HepG2 (cell line): ENCODE results near the gene MAPRE3. TPM values are rescaled to one million over a fixed set of nuclear protein-coding genes. Genes with fewer than 3 reads are reported as not detected.

Source experiments
- ARNT2 ChIP-seq: sonication (generic); formaldehyde crosslinking; IDR thresholded peaks from 2 replicates; pipeline ENCODE4 v1.8.0; 2022; ENCODE audit warnings: mild to moderate bottlenecking, low read depth, missing genetic modification reagents, moderate library complexity
- DPF2 ChIP-seq: sonication (generic); formaldehyde crosslinking; IDR thresholded peaks from 2 replicates; pipeline ENCODE4 v1.4.0; 2020; ENCODE audit warnings: mild to moderate bottlenecking, low read depth, missing genetic modification reagents, borderline replicate concordance
- EED ChIP-seq: sonication (generic); formaldehyde crosslinking; IDR thresholded peaks from 2 replicates; pipeline ENCODE4 v1.5.0; 2020; ENCODE audit warnings: mild to moderate bottlenecking, missing genetic modification reagents
- EP300 ChIP-seq, 3 experiments: sonication (generic) in 1 of 3; formaldehyde crosslinking in 1 of 3; IDR thresholded peaks; 2 replicates each; pipeline versions ENCODE4 v1.5.1 to v1.6.1; 2011 to 2020; ENCODE audit warnings: low read depth in 2 of 3, low read length in 2 of 3, borderline replicate concordance in 1 of 3, improper control_type of control experiment in 1 of 3, mild to moderate bottlenecking in 1 of 3, missing genetic modification reagents in 1 of 3, moderate library complexity in 1 of 3
- FLYWCH1 ChIP-seq: sonication (generic); formaldehyde crosslinking; IDR thresholded peaks from 2 replicates; pipeline ENCODE4 v1.8.1; 2023; ENCODE audit warnings: mild to moderate bottlenecking, missing genetic modification reagents
- GTF2F1 ChIP-seq: fragments of 150-350 bp; IDR thresholded peaks from 2 replicates; pipeline ENCODE4 v1.6.1; 2014; ENCODE audit warnings: low read length
- HOXA3 ChIP-seq: sonication (generic); formaldehyde crosslinking; IDR thresholded peaks from 2 replicates; pipeline ENCODE4 v1.5.0; 2020; ENCODE audit warnings: missing genetic modification reagents
- KMT2B ChIP-seq: IDR thresholded peaks from 2 replicates; pipeline ENCODE4 v1.6.1; 2016; ENCODE audit warnings: missing genetic modification reagents, missing compliant biosample characterization
- ZBTB7A ChIP-seq: sonication (generic); formaldehyde crosslinking; IDR thresholded peaks from 2 replicates; pipeline ENCODE4 v1.8.0; 2022; ENCODE audit warnings: mild to moderate bottlenecking, missing genetic modification reagents
- ZNF224 ChIP-seq: sonication (generic); formaldehyde crosslinking; IDR thresholded peaks from 2 replicates; pipeline ENCODE4 v1.5.0; 2020; ENCODE audit warnings: mild to moderate bottlenecking, missing genetic modification reagents
- ZNF530 ChIP-seq: sonication (generic); formaldehyde crosslinking; IDR thresholded peaks from 2 replicates; pipeline ENCODE4 v1.5.0; 2020; ENCODE audit warnings: low read depth, mild to moderate bottlenecking, missing genetic modification reagents
- polyA plus RNA-seq, 8 experiments: library from polyadenylated mRNA; depleted of rRNA in 3 of 8; stranded (reverse) in 7 of 8; unstranded in 1 of 8; fragments of >200 nt; fragmentation: Illumina TruSeq in 4 of 8; extraction: Trizol in 4 of 8; gene quantifications; 2 replicates each; pipeline versions ENCODE4 v1.2.1 to v1.2.3, GENCODE V29; 2011 to 2016; ENCODE audit warnings: low read depth in 4 of 8, missing spikeins in 1 of 8, mixed read lengths in 1 of 8; ENCODE audit not compliant: insufficient read depth in 1 of 8
- total RNA-seq, 5 experiments: library from RNA; depleted of rRNA; stranded (reverse); fragments of >200 nt; fragmentation: Illumina TruSeq; extraction: Trizol; gene quantifications; 2 replicates each; pipeline ENCODE4 v1.2.3, GENCODE V29; 2016; ENCODE audit warnings: low read depth in 1 of 5
- TF ChIP-seq, protein P1 (sequence below): sonication (generic); formaldehyde crosslinking; IDR thresholded peaks from 2 replicates; pipeline ENCODE4 v1.4.0; 2020; ENCODE audit warnings: mild to moderate bottlenecking, missing genetic modification reagents
- TF ChIP-seq, protein P2 (sequence below): sonication (generic); formaldehyde crosslinking; IDR thresholded peaks from 2 replicates; pipeline ENCODE4 v1.4.0; 2020; ENCODE audit warnings: missing genetic modification reagents, borderline replicate concordance
- TF ChIP-seq, protein P3 (sequence below): sonication (generic); formaldehyde crosslinking; IDR thresholded peaks from 2 replicates; pipeline ENCODE4 v1.8.1; 2023; ENCODE audit warnings: mild to moderate bottlenecking, missing genetic modification reagents
- TF ChIP-seq, protein P4 (sequence below): IDR thresholded peaks from 2 replicates; pipeline ENCODE4 v1.6.1; 2016; ENCODE audit warnings: missing genetic modification reagents, missing compliant biosample characterization
- TF ChIP-seq, protein P5 (sequence below): sonication (generic); formaldehyde crosslinking; IDR thresholded peaks from 2 replicates; pipeline ENCODE4 v1.4.0; 2020; ENCODE audit warnings: missing genetic modification reagents
- TF ChIP-seq, protein P6 (sequence below): sonication (generic); formaldehyde crosslinking; IDR thresholded peaks from 2 replicates; pipeline ENCODE4 v1.4.0; 2020; ENCODE audit warnings: mild to moderate bottlenecking, missing genetic modification reagents
- TF ChIP-seq, protein P7 (sequence below): sonication (generic); formaldehyde crosslinking; IDR thresholded peaks from 2 replicates; pipeline ENCODE4 v1.5.0; 2020; ENCODE audit warnings: missing genetic modification reagents, mild to moderate bottlenecking, borderline replicate concordance

The MAPRE3 gene
- total and polyA plus RNA-seq, 2 of the 13 experiments (the other 11 are each of a cell fraction or from before 2014, with no cell fraction given) = 0.31 to 0.91 TPM

DNA sequence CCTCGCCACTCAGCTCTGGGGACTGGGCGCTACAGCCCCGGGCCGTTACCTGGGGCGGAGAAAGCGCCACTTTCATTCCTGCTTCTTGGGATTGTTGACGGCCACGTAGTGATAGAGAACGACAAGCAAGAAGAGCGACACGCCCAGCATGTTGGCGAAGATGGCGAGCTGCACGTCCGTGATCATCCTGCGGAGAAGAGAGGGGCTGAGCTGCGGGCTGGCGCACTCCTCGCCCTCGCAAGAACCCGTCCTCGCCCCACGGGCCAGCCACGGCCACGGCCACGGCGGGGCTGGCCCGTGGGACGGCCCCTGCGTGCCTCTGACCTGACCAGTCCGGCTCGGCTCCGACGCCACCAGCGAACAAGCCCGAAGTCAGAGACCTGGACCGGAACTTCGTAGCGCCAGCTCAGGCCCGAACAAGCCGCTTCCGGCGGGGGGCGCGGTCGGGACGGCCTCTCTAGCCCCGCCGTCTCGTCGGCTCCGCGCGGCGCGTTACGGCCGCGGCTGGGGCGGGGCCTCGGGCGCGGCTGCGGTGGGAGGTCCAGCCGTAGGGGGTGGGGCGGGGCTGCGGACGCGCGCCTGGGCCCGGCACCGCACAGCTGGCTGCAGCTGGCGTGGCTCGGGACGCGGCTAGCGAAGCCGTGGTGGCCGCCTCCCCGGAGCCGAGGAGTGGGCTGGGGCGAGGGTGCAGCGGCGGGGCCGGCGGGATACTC is 101.0 kb downstream of the MAPRE3 start, which contains the start of gene OST4 (continued):
- TF ChIP-seq, protein P1, sequence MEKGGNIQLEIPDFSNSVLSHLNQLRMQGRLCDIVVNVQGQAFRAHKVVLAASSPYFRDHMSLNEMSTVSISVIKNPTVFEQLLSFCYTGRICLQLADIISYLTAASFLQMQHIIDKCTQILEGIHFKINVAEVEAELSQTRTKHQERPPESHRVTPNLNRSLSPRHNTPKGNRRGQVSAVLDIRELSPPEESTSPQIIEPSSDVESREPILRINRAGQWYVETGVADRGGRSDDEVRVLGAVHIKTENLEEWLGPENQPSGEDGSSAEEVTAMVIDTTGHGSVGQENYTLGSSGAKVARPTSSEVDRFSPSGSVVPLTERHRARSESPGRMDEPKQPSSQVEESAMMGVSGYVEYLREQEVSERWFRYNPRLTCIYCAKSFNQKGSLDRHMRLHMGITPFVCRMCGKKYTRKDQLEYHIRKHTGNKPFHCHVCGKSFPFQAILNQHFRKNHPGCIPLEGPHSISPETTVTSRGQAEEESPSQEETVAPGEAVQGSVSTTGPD (CRISPR knock-in tag) = no peak
- TF ChIP-seq HOXA3 (CRISPR knock-in tag) = peak; percentile 99
- TF ChIP-seq, protein P2, sequence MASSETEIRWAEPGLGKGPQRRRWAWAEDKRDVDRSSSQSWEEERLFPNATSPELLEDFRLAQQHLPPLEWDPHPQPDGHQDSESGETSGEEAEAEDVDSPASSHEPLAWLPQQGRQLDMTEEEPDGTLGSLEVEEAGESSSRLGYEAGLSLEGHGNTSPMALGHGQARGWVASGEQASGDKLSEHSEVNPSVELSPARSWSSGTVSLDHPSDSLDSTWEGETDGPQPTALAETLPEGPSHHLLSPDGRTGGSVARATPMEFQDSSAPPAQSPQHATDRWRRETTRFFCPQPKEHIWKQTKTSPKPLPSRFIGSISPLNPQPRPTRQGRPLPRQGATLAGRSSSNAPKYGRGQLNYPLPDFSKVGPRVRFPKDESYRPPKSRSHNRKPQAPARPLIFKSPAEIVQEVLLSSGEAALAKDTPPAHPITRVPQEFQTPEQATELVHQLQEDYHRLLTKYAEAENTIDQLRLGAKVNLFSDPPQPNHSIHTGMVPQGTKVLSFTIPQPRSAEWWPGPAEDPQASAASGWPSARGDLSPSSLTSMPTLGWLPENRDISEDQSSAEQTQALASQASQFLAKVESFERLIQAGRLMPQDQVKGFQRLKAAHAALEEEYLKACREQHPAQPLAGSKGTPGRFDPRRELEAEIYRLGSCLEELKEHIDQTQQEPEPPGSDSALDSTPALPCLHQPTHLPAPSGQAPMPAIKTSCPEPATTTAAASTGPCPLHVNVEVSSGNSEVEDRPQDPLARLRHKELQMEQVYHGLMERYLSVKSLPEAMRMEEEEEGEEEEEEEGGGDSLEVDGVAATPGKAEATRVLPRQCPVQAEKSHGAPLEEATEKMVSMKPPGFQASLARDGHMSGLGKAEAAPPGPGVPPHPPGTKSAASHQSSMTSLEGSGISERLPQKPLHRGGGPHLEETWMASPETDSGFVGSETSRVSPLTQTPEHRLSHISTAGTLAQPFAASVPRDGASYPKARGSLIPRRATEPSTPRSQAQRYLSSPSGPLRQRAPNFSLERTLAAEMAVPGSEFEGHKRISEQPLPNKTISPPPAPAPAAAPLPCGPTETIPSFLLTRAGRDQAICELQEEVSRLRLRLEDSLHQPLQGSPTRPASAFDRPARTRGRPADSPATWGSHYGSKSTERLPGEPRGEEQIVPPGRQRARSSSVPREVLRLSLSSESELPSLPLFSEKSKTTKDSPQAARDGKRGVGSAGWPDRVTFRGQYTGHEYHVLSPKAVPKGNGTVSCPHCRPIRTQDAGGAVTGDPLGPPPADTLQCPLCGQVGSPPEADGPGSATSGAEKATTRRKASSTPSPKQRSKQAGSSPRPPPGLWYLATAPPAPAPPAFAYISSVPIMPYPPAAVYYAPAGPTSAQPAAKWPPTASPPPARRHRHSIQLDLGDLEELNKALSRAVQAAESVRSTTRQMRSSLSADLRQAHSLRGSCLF (CRISPR knock-in tag) = no peak
- no peak for TF ChIP-seq FLYWCH1 (CRISPR knock-in tag)
- TF ChIP-seq GTF2F1 = no peak
- TF ChIP-seq, protein P3, sequence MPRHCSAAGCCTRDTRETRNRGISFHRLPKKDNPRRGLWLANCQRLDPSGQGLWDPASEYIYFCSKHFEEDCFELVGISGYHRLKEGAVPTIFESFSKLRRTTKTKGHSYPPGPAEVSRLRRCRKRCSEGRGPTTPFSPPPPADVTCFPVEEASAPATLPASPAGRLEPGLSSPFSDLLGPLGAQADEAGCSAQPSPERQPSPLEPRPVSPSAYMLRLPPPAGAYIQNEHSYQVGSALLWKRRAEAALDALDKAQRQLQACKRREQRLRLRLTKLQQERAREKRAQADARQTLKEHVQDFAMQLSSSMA = no peak
- TF ChIP-seq, protein P4, sequence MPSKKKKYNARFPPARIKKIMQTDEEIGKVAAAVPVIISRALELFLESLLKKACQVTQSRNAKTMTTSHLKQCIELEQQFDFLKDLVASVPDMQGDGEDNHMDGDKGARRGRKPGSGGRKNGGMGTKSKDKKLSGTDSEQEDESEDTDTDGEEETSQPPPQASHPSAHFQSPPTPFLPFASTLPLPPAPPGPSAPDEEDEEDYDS (CRISPR knock-in tag) = peak; percentile 81
- peak in 1 of 2 experiments; percentile 45; a peak in 1 of 4 replicates for TF ChIP-seq EP300 (IDR thresholded peaks at IDR 0.05; ENCODE audit: low read depth in 2 of 2, low read length in 2 of 2)
- no peak for TF ChIP-seq EP300 (CRISPR knock-in tag; IDR thresholded peaks at IDR 0.05; ENCODE audit: borderline replicate concordance)
- no peak for TF ChIP-seq ZNF530 (CRISPR knock-in tag)
- TF ChIP-seq EED (CRISPR knock-in tag) = no peak
- peak; percentile 89 for TF ChIP-seq KMT2B (CRISPR knock-in tag)
- TF ChIP-seq, protein P5, sequence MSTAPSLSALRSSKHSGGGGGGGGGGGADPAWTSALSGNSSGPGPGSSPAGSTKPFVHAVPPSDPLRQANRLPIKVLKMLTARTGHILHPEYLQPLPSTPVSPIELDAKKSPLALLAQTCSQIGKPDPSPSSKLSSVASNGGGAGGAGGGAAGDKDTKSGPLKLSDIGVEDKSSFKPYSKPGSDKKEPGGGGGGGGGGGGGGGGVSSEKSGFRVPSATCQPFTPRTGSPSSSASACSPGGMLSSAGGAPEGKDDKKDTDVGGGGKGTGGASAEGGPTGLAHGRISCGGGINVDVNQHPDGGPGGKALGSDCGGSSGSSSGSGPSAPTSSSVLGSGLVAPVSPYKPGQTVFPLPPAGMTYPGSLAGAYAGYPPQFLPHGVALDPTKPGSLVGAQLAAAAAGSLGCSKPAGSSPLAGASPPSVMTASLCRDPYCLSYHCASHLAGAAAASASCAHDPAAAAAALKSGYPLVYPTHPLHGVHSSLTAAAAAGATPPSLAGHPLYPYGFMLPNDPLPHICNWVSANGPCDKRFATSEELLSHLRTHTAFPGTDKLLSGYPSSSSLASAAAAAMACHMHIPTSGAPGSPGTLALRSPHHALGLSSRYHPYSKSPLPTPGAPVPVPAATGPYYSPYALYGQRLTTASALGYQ (CRISPR knock-in tag) = no peak
- TF ChIP-seq ZBTB7A (CRISPR knock-in tag) = no peak
- TF ChIP-seq ZNF224 (CRISPR knock-in tag) = 0 out of 2 replicates have a peak, but pooled peaks have one; percentile 56
- TF ChIP-seq DPF2 (CRISPR knock-in tag) = no peak
- peak; percentile 82 for TF ChIP-seq ARNT2 (CRISPR knock-in tag)
- TF ChIP-seq, protein P6, sequence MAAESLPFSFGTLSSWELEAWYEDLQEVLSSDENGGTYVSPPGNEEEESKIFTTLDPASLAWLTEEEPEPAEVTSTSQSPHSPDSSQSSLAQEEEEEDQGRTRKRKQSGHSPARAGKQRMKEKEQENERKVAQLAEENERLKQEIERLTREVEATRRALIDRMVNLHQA (CRISPR knock-in tag) = no peak
- TF ChIP-seq, protein P7, sequence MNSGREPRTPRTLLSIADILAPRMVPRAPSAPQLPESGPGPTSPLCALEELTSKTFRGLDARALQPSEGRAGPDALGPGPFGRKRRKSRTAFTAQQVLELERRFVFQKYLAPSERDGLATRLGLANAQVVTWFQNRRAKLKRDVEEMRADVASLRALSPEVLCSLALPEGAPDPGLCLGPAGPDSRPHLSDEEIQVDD (CRISPR knock-in tag) = peak; percentile 49; the same call in 1 of the 2 replicates
